Measurements from ENCODE around the gene PHAF1. TPM values are rescaled to one million over a fixed set of nuclear protein-coding genes. Genes with fewer than 3 reads are reported as not detected.

PHAF1 gene
- total and polyA plus RNA-seq, 2 of the 13 experiments (the other 11 are each of a cell fraction or from before 2014, with no cell fraction given) = 48.3 to 174 TPM

DNA sequence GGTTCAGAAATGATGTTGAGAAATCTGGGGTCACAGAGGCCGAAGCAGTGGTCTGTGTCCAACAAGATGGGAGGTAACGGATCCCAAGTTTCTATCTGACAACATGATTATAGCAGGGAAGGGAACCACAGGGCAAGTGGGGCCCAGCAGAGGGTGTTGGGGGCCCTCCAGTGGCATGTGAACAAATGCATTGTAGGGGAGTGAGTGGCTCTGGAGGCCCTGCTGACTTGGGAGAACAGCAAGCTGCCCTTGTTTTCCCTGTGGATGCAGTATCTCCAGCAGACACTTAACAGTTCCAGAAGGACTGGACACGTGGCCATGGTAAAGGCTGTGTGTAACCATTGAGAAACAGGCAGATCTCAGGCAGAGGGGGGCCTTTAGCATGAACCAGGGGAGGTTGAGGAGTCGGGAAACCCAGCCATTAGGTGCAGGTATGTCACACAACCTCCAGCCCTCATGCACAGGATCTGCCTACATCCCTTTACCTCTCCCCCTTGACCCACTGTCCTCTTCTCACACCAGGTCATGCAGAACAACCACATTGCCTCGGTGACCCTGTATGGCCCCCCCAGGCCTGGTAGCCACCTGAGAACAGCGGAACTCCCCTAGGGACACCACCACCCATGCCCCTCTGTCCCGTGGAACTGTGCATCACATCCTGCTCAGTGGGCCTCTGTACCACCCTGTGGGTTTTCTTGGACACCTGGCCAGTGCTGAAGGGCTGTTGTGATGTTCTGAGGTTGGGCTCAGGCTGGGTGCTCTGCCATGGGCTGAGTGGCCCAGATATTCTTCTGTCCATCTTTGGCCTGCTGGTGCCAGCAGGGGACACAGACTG lies 37.0 kb downstream of the PHAF1 start (continued):
- TF ChIP-seq RBM22 (optimal IDR thresholded peaks at IDR 0.05; ENCODE audit: low read length) (peak; percentile 65), AGO2 (optimal IDR thresholded peaks at IDR 0.05; ENCODE audit: low read depth, low read length) (peak; percentile 70), ZNF703 (CRISPR knock-in tag; IDR thresholded peaks at IDR 0.05; ENCODE audit: borderline replicate concordance) (no peak), RAD21 (CRISPR knock-in tag; IDR thresholded peaks at IDR 0.05) (peak; percentile 35; the same call in 1 of the 2 replicates), RBFOX2 (IDR thresholded peaks at IDR 0.05; ENCODE audit: low read depth, low read length) (0 out of 2 replicates have a peak, but pooled peaks have one; percentile 30)
- TF ChIP-seq, protein P1, sequence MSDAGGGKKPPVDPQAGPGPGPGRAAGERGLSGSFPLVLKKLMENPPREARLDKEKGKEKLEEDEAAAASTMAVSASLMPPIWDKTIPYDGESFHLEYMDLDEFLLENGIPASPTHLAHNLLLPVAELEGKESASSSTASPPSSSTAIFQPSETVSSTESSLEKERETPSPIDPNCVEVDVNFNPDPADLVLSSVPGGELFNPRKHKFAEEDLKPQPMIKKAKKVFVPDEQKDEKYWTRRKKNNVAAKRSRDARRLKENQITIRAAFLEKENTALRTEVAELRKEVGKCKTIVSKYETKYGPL (CRISPR knock-in tag; IDR thresholded peaks at IDR 0.05) = no peak

DNA sequence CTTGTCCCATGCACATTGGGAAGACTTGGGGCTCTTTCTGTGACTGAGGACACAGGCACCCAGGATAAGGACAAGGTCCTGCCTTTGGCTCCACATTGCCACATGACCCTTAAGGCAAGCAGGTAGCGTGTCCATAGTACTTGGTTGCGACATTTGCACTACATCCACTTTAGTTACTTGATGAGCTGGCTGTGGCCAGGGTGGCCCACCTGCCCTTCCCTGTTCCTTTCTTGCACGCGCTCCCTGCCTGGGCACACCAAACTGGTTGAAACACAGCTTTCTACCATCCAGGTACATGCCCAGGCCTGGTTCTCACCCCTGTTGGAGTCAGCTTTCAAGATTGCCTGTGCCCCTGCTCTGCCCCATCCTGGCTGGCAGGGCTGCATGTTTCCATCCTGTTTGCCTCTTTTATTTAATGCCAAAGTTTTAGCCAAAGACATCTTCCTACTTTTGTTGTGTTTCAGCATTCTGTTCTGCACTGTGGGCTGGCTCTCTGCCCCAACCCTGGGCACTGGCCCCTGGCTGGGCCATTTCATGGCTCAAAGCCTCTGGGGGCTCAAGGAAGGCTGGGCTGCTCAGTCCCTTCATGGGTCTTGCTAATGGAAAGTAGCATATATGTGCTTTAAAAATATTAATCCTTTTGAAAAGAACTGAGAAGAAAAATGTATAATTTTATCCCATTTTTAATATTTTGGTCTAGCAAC lies 37.8 kb downstream of the PHAF1 start:
- ATAC-seq (no peak), FAIRE-seq (no peak), DNase-seq (ENCODE audit: low spot score) (no peak)
- Histone ChIP-seq H3K27me3 (ENCODE audit: control insufficient read depth in 1 of 2, insufficient read depth in 2 of 2, low read length in 2 of 2) (no peaks in the 10 kb centered on the region; a peak in 1 of 5 replicates), H3K4me1 (ENCODE audit: insufficient read depth, low read length) (peaks cover 18% of the 10 kb centered on the region), H3K4me3 (replicated peaks in 1 of 3; ENCODE audit: insufficient read depth in 1 of 3, low read depth in 2 of 3, low read length in 3 of 3) (no peak overlapping the region), H3K9me3 (ENCODE audit: low read length) (no peaks in the 10 kb centered on the region), H3K9ac (ENCODE audit: insufficient read depth, low read depth, low read length) (no peak overlapping the region), H3K4me2 (ENCODE audit: low read depth, low read length) (no peak overlapping the region), H3K36me3 (replicated peaks in 1 of 2; ENCODE audit: control insufficient read depth in 1 of 2, insufficient read depth in 2 of 2, low read length in 2 of 2) (peaks cover 46 to 65% of the 10 kb centered on the region in 2 experiments), H3K79me2 (ENCODE audit: insufficient read depth, low read length) (no peaks in the 10 kb centered on the region), H2AFZ (ENCODE audit: low read length) (no peak overlapping the region), H4K20me1 (ENCODE audit: insufficient read depth, low read length) (peaks cover 9% of the 10 kb centered on the region; the same call in 1 of the 2 replicates), H3K27ac (ENCODE audit: extremely low read length, insufficient read depth, low read length) (no peak overlapping the region)
- in situ Hi-C loops (cut with HindIII; ENCODE audit: extremely low pct_ligation_motif_present, low pct_unique_long_range_greater_than_20kb) (no loop called here), intact Hi-C loops (cut with micrococcal nuclease; ENCODE audit: unreplicated experiment) (no loop called here)
- POLR2A ChIA-PET = interaction anchor here (1.5 kb wide), 1 partner anchor 37 kb away, joined by 6 read pairs; no protein-coding TSS in a partner anchor
- WGBS (ENCODE audit: low lambda C conversion rate) = 98% methylated on average over 4 of the region's 4 CpGs
- CTCF ChIA-PET (ENCODE audit: low intra/inter-chr PET ratio, low total read pairs) = no interaction called here
- TSS peak; percentile 16 for BruUV-seq (replicated peaks)
- TF ChIP-seq CEBPB (IDR thresholded peaks at IDR 0.05; ENCODE audit: borderline replicate concordance, low read depth, low read length) = peak; percentile 80; the same call in 1 of the 2 replicates
- no peak for TF ChIP-seq ELF4 (CRISPR knock-in tag; IDR thresholded peaks at IDR 0.05; ENCODE audit: borderline replicate concordance)
- peak; percentile 20; the same call in 1 of the 2 replicates for TF ChIP-seq POLR2G (IDR thresholded peaks at IDR 0.05; ENCODE audit: low read depth, low read length)
- TF ChIP-seq, protein P2, sequence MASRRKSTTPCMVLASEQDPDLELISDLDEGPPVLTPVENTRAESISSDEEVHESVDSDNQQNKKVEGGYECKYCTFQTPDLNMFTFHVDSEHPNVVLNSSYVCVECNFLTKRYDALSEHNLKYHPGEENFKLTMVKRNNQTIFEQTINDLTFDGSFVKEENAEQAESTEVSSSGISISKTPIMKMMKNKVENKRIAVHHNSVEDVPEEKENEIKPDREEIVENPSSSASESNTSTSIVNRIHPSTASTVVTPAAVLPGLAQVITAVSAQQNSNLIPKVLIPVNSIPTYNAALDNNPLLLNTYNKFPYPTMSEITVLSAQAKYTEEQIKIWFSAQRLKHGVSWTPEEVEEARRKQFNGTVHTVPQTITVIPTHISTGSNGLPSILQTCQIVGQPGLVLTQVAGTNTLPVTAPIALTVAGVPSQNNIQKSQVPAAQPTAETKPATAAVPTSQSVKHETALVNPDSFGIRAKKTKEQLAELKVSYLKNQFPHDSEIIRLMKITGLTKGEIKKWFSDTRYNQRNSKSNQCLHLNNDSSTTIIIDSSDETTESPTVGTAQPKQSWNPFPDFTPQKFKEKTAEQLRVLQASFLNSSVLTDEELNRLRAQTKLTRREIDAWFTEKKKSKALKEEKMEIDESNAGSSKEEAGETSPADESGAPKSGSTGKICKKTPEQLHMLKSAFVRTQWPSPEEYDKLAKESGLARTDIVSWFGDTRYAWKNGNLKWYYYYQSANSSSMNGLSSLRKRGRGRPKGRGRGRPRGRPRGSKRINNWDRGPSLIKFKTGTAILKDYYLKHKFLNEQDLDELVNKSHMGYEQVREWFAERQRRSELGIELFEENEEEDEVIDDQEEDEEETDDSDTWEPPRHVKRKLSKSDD (CRISPR knock-in tag; IDR thresholded peaks at IDR 0.05; ENCODE audit: low read depth) = peak; percentile 31; the same call in 1 of the 2 replicates
- no peak for TF ChIP-seq SRY (CRISPR knock-in tag; IDR thresholded peaks at IDR 0.05)
- no peak for TF ChIP-seq ELF3 (CRISPR knock-in tag; IDR thresholded peaks at IDR 0.05)
- TF ChIP-seq ZNF274 (CRISPR knock-in tag; IDR thresholded peaks at IDR 0.05) = 0 out of 2 replicates have a peak, but pooled peaks have one; percentile 30
- no peak for TF ChIP-seq SIX1 (CRISPR knock-in tag; IDR thresholded peaks at IDR 0.05; ENCODE audit: borderline replicate concordance)
- TF ChIP-seq AGO2 (optimal IDR thresholded peaks at IDR 0.05; ENCODE audit: low read depth, low read length) = peak; percentile 64
- TF ChIP-seq RBM22 (optimal IDR thresholded peaks at IDR 0.05; ENCODE audit: low read length) = peak; percentile 90
- no peak for TF ChIP-seq MIER2 (CRISPR knock-in tag; IDR thresholded peaks at IDR 0.05)
- no peak for TF ChIP-seq REL (CRISPR knock-in tag; conservative IDR thresholded peaks at IDR 0.05)

Data from HepG2 (cell line).